Gastrocnemius medialis (tissue), 4 donors: Measurements from ENCODE around the gene TAF11L9.
"Not testable (repeated sequence)": the region's sequence is repeated elsewhere in the genome, so short reads cannot be mapped to it uniquely, and the experiment has no call there.

Experiments
- POLR2A ChIP-seq, 2 donors: fragments of 450-650 bp; IDR thresholded peaks; one replicate each; pipeline ENCODE4 v1.6.1; 2017; ENCODE audit warnings: antibody characterized with exemption in 2 of 2, mild to moderate bottlenecking in 2 of 2, moderate library complexity in 2 of 2
- TF ChIP-seq, protein P1 (sequence below), 5 experiments: fragments of 450-650 bp in 3 of 5; fragments of 200-600 bp in 2 of 5; sonication (generic) in 2 of 5; IDR thresholded peaks in 4 of 5; conservative IDR thresholded peaks in 1 of 5; 1 replicate in 4 of 5; 2 replicates in 1 of 5; pipeline ENCODE4 v1.5.1; 2016 to 2019; ENCODE audit warnings: antibody characterized with exemption in 5 of 5, mild to moderate bottlenecking in 3 of 5, moderate library complexity in 3 of 5

DNA sequence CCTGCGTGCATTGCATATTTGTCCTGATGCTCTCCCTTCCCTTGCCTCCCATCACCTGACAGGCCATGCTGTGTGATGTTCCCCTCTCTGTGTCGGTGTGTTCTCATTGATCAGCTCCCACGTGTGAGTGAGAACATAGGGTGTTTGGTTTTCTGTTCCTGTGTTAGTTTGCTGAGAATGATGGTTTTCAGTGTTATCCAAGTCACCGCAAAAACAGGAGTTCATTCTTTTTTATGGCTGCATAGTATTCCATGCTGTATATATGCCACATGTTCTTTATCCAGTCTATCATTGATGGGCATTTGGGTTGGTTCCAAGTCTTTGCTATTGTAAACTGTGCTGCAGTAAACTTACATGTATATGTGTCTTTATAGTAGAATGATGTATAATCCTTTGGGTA lies 13.3 kb upstream of the TAF11L9 start:
- TF ChIP-seq, protein P1, sequence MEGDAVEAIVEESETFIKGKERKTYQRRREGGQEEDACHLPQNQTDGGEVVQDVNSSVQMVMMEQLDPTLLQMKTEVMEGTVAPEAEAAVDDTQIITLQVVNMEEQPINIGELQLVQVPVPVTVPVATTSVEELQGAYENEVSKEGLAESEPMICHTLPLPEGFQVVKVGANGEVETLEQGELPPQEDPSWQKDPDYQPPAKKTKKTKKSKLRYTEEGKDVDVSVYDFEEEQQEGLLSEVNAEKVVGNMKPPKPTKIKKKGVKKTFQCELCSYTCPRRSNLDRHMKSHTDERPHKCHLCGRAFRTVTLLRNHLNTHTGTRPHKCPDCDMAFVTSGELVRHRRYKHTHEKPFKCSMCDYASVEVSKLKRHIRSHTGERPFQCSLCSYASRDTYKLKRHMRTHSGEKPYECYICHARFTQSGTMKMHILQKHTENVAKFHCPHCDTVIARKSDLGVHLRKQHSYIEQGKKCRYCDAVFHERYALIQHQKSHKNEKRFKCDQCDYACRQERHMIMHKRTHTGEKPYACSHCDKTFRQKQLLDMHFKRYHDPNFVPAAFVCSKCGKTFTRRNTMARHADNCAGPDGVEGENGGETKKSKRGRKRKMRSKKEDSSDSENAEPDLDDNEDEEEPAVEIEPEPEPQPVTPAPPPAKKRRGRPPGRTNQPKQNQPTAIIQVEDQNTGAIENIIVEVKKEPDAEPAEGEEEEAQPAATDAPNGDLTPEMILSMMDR (IDR thresholded peaks at IDR 0.05 in 4 of 5, conservative IDR thresholded peaks at IDR 0.05 in 1 of 5), result not testable (repeated sequence)
- not testable (repeated sequence) for TF ChIP-seq POLR2A (IDR thresholded peaks at IDR 0.05)
